HuH-7 (cell line): ENCODE data around the gene PRND.
"Not testable (repeated sequence)": the region's sequence is repeated elsewhere in the genome, so short reads cannot be mapped to it uniquely, and the experiment has no call there.

ENCODE experiments used
- DNase-seq: peaks from one replicate; pipeline ENCODE4 v3.0.0; 2011; ENCODE audit warnings: low spot score

PRND gene, protein sequence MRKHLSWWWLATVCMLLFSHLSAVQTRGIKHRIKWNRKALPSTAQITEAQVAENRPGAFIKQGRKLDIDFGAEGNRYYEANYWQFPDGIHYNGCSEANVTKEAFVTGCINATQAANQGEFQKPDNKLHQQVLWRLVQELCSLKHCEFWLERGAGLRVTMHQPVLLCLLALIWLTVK

DNA sequence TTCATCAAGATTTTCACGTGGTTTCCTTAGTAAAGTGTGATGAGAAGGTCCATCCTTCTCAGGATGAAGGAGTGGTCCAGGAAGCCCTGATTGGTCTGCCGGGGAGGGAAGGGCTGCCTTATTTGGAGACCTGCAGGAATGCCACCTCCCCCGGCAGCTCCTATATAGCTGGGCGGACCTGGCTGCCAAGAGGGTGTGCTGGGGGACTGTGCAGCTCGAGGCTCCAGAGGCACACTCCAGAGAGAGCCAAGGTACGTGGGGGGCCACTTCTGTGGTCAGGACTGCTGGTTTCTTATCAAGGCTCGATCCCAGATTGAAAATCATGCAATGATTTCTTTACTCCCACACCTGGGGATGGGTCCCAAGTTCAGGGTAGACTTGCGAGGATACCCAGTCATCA is at the start of gene PRND:
Gene PRND (plus strand): TSS at position 191 of the 400 bp plus-strand sequence. CDS start 2,643 bp downstream, outside the sequence.
- no peak for DNase-seq

DNA sequence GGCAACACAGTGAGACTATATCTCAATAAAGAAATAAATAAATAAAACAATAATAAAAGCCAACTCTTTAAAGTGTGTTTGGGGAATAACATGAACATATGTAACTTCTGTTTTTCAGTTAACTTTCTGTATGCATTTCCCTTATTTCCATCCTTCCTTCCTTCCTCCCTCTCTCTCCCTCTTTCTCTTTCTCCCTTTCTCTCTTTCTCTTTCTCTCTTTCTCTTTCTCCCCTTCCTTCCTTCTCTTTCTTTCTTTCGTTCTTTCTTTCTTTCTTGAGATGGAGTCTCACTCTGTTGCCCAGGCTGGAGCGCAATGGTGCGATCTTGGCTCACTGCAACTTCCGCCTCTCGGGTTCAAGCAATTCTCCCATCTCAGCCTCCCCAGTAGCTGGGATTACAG is 48.8 kb upstream of the PRND start:
- DNase-seq: no peak

DNA sequence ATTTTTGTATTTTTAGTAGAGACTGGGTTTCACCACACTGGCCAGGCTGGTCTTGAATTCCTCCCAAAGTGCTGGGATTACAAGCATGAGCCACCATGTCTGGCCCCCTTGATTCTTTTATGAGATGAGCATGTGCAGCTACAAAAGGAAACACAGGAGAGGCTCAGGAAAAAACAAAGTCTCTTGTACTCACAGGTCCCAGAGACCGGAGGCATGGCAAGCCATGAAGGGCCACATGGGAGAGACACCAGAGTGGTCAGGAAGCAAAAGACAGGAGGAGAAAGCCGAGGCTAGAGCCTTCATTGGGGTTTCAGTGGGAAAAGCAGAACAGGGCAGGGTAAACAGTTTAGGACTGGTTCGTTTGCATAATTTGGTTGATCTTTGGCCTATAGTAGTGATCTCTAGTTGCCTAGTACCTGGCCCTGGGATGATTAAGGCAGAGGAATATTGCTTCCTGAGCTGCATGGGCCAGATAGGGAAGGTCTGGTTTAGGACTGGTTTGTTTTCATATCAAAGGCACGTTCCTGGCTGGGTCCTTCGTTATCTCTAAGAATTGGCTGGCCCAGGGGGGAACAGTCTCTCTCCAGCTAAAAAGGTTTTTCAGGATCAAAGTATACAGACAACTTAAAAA is 48.2 kb upstream of the PRND start:
- no peak for DNase-seq

DNA sequence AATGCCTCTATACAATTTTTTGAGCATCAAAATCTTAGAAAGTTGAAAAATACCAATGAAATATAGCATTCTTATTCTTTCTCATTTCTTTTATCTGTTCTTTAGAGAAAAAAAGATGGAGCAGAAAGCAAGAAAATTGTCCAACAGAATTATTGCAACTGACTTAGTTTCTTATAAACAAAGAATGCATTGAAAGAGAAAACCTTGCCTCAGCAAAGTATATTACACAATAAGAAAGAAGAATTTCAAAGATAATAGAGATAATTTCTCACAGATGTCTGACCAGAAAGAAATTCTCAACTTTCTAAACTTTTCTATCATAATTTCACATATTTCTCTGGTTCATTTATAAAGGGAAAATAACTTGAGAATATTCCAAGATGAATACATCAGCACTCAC is 47.0 kb upstream of the PRND start:
- DNase-seq: no peak

DNA sequence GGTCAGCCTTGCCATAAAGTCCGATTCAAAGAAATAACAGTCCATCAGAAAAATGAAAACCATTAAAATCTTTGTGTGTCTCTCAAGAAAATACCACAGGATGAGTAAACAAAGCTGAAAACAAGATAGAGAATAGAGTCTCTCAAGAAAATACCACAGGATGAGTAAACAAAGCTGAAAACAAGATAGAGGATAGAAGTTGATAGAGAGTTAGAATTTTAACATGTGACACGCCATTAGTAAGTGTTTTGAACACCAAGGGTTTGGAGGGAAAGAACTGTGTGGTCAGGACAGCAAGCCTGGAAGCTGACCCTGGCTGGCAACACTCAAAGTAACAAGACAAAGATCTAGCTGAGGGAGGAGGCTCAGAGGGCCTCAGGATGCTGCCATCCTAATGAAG is 43.9 kb upstream of the PRND start:
- no peak for DNase-seq

DNA sequence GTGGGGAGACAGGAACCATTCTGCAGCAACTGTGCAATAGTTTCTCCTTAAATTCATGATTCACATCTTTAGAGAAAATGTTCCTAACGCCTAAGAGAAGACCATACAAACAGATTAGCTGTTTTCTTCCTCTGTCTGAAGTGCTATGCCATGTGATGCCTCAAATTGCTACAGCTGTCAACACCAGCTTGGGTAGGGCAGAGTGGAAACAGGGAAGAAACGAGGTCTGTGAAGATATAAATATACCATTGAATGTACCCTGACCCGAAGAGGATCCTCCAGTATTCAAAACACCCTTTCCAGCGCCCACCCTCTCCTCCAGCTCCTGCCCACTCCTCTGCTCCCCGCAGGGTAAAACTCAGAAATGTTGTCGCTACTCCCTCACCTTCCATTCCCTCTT is 40.3 kb upstream of the PRND start:
- DNase-seq: no peak

DNA sequence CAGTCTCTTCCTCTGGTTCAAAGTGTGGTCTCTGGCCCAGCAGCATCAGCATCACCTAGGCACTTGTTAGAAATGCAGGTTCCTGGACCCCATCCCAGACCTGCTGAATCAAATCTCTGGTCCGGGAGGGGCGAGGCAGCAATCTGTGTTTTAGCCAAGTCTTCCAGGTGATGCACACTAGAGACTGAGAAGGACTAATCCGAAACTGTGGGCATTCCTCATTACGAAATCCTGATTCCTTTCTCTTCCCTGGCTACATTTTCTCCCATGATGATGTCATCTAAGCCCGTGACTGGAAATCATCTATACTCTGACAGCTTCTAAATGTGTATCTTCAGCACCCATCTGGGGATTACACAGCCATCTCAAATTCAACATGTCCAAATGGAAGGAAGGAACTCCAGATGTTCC is 39.7 kb upstream of the PRND start:
- no peak for DNase-seq

DNA sequence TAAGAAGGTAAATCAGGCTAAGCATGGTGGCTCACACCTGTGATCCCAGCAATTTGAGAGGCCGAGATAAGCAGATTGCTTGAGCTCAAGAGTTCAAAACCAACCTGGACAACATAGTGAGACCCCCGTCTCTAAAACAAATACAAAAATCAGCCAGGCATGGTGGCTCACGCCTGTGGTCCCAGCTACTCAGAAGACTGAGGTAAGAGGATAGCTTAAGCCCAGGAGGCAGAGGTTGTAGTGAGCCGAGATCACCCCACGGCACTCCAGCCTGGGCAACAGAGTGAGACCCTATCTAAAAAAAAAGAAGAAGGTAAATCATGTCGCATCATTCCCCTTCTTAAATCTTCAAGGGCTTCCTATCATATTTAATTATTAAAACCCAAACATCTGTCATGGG is 39.0 kb upstream of the PRND start:
- no peak for DNase-seq

DNA sequence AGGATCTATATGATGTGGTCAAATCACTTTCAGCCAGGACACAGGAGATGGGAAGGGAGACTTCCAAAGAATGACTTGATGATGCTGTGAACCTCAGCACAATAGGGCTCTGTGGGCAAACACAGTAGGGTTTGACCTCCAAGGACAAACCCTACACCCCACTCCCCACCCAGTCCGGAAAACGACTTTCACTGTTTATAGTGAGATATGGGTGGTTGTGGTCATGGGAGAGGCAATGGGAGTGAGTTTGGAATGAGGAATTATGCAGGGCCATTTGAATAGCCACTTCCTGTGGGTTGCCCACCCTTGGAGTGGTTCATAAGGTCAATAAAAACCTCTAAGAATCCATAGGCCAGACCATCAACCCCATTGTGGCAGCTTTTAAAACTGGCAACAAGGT is 38.4 kb upstream of the PRND start:
- DNase-seq: no peak

DNA sequence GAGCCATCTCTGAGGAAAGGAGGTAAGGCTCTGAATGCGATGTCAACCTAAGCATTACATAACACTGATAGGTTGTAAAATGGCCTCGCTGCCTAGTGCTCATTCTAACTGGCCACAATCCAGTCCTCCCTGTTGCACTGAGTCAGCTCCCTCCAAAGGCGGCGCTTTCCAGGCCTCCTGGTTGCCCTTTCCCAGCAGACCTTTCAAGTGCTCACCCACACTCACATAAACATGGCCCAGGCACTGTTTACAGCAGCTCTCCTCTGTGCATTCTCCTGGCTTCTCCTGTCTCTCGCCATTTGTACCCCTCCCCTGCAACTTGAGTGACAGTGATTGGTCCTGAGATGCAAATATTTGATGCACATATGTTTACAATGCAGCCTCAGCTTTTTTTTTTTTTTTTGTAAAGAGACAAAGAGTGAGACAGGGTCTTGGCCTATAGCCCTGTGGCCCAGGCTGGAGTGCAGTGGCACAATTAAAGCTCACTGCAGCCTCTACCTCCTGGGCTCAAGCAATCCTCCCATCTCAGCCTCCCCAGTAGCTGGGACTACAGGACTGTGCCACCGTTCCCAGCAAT is 36.8 kb upstream of the PRND start:
- DNase-seq: no peak

DNA sequence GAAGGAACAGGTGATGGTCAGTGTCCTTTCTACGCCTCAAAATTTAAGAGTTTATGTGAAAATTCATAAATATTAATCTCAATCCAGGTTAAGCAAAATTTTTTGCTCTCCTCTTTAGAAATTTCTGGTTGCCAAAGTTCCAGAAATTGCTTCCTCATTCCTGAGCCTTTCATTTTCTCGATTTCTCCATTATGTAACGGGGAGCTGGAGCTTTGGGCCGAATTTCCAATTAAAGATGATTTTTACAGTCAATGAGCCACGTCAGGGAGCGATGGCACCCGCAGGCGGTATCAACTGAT is 35.8 kb upstream of the PRND start:
- no peak for DNase-seq

DNA sequence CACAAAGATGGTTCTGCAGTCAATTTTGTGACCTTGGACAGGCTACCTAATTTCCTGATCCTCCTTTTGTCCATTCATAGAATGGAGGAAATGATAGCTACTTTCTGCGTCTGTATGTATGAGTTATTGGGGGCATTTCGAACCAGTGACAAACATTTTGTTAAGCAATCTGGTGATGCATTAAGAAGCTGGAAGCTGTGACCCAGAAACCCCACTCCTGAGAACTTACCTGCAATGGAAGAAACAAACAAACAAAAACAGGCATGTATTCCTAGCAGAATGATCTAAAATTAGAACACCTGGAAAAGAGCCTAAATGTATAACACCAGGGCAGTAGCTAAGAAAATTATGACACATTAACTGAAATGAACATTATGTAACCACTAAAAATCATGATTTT is 33.4 kb upstream of the PRND start:
- no peak for DNase-seq

DNA sequence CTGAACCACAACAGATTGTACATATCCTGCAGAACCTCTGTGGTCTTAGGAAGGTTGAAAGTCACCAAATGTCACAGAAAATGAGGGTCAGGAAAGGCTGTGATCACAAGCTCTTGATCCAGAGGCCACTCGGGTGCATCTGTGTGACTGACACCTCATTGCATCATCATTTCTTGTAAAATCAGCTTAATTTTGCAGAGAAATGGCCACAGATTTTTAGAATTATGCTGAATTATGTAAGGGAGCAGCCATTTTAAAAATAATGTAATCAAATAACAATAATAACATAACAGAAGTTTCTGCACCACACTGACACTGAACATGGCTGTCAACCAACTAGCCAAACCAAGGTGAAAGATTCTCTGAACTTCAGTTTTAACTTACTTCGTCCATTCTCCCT is 32.5 kb upstream of the PRND start:
- no peak for DNase-seq

DNA sequence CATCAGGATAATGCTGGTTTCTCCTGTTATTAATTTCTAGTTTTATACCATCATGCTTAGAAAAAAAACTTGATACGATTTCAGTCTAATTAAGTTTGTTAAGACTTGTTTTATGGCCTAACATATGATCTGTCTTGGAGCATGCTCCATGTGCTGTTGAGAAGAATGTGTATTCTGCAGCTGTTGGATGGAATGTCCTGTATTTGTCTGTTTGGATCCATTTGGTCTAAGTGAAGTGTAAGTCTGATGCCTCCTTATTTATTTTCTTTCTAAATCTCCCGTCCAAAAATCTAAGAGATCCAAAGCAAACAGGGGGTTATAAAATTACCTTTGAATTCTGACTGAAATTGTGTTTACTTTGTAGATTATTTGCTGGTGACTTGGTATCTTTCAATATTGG is 30.0 kb upstream of the PRND start:
- DNase-seq: no peak

DNA sequence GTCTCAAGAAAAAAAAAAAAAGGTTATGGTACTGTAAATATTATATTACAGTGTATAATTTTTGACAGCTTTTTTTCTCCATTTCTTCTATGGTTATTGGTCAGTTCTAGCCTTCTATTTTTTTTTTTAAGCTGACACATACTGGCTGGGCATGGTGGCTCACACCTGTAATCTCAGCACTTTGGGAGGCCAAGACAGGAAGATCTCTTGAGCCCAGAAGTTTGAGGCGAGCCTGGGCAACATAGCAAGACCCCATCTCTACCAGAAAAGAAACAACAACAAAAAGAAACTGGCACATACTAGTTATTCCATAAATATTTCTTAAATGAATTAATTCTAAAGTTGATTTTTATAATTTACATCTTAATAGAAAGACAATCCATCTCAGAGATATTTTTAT is 27.6 kb upstream of the PRND start:
- DNase-seq: no peak

DNA sequence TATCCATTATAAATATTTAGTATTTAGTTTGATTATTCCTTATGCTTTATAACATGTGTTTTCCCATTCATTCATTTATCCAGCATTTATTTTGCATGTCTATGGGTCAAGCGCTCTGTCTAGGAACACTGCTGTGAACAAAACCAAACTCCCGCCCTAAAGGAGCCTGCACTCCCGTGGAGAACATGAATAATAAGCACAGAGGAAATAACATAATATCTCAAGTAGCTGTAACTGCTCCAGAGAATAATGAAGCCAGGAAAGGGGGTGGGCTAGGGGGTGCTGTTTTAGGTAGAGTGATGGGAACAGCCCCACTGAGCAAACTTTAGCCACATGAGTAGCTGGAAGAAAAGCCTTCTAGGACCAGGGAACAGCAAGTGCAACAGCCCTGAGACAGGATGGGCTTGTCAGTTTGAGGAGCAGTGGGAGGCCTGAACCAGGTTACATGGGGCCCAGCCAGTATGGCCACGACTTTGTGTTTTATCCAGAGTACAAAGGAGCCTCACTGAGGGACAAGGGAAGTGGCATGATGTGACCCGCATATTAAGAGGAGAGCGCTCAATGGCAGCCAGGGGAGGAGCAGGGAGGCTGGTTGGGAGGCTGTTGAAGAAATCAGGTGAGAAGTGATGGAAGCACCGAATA is 24.4 kb upstream of the PRND start:
- DNase-seq: no peak

DNA sequence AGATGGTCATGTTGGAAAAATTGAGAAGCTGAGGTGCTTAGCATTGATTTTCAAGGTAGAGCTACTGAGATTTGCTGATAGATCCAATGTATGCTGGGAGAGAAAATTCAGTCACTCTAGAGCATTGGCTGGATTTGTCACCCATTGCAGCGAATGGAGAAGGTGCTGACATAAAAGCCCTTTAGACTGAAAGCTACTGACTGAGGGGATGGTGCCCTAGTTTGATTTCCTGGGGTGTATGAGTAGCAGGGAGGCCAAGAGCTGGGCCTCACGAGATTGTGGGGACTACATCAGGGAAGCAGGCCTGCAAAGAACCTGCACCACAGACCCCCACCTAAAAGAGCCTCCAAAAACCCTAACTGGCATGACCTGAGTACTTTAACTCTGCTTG is 23.9 kb upstream of the PRND start:
- DNase-seq: no peak

DNA sequence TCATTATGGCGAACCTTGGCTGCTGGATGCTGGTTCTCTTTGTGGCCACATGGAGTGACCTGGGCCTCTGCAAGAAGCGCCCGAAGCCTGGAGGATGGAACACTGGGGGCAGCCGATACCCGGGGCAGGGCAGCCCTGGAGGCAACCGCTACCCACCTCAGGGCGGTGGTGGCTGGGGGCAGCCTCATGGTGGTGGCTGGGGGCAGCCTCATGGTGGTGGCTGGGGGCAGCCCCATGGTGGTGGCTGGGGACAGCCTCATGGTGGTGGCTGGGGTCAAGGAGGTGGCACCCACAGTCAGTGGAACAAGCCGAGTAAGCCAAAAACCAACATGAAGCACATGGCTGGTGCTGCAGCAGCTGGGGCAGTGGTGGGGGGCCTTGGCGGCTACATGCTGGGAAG is 22.5 kb upstream of the PRND start:
- DNase-seq: no peak

DNA sequence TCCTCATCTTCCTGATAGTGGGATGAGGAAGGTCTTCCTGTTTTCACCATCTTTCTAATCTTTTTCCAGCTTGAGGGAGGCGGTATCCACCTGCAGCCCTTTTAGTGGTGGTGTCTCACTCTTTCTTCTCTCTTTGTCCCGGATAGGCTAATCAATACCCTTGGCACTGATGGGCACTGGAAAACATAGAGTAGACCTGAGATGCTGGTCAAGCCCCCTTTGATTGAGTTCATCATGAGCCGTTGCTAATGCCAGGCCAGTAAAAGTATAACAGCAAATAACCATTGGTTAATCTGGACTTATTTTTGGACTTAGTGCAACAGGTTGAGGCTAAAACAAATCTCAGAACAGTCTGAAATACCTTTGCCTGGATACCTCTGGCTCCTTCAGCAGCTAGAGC is 21.8 kb upstream of the PRND start:
- no peak for DNase-seq

DNA sequence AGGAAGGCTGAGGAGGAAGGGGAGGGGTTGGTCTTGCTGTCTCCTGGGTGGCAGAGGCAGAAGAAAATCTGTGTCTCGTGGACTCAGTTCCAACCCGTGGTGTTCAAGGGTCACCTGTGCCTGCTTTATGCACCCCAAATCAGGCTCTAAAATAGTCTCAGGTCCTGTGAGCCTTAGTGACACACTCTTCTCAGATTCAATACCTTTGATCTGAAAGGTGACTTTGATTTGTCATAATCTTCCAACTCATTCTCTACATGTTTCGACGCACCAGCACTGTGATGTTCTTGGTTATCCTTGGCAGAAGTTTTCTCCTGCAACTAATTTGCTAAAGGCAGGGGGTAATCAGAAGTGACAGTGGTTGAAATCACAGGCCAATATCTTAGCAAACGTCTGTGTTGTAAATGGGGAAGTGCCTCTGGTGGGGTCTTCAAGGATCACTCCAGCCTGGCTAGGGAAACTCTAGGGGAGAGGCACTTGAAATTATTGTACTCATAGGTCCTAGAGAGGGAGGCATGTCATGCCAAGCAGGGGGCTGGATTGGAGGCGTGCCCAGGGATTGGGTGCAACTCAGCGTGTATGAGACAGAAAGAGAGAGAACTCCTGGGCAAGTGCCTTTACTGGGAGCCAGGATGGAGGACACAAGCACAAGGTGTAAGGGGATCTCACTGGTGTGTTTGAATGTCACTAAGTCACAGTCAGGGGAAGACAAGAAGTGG is 19.0 kb upstream of the PRND start:
- no peak for DNase-seq

DNA sequence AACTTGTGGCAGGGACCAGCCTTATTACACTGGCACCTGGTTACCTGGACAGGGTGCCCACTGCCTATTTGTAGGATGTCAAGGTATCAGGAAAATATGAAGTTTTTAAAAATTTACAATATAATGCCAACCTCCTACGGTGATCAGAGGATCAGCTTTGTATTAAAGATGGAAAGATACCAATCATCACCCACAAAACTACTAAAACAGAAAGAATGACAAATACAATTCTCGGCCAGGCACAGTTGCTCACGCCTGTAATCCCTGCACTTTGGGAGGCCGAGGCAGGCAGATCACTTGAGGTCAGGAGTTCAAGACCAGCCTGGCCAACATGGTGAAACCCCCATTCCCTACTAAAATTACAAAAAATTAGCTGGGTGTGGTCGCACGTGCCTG is 18.4 kb upstream of the PRND start:
- DNase-seq: no peak

DNA sequence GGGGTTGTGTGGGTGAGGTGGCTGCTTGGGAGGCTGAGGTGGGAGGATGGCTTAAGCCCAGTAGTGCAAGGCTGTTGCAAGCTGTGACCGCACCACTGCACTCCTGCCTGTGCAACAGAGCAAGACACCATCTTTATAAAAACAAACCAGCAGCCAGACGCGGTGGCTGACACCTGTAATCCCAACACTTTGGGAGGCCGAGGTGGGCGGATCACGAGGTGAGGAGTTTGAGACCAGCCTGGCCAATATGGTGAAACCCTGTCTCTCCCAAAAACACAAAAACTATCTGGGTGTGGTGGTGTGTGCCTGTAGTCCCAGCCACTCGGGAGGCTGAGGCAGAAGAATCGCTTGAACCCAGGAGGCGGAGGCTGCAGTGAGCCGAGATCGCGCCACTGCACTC is 14.8 kb upstream of the PRND start:
- DNase-seq: not testable (repeated sequence)

DNA sequence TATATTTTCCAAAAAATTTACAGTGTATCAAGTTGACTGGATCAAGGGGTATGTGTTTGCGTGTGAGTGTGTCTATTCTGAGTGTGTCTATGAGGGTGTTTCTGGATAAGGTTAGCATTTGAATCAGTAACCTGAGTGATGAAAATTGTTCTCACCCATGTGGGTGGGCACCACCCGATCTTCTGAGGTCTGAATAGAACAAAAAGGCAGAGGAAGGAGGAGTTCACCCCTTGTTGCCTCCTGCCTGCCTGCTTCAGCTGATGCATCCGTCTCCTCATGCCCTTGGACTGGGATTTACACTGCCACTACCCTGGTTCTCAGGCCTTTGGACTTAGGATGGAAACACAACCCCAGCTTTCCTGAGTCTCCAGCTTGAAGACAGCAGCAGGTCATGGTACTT is 13.7 kb upstream of the PRND start:
- no peak for DNase-seq
